H1 (cell line): ENCODE data around the gene ZNF582. TPM values are rescaled to one million over a fixed set of nuclear protein-coding genes. Genes with fewer than 3 reads are reported as not detected.

ENCODE experiments used
- CTCF ChIA-PET: fragments of 300-600 bp; sonication (Branson Sonifier 250); formaldehyde crosslinking; loops from one replicate; lab custom pipeline; 2021; ENCODE audit not compliant: partially characterized antibody; lab: Charles Lee
- POLR2A ChIA-PET: fragments of 300-600 bp; sonication (Branson Sonifier 250); formaldehyde crosslinking; loops from one replicate; lab custom pipeline; 2021; ENCODE audit warnings: inconsistent platforms; ENCODE audit not compliant: partially characterized antibody; lab: Charles Lee
- DNase-seq, 2 experiments: peaks; one replicate each; pipeline versions ENCODE4 v3.0.0 to v3.0.0-alpha.2; 2010 to 2022; ENCODE audit warnings: low spot score in 2 of 2, low read depth in 1 of 2, mixed read lengths in 1 of 2
- FAIRE-seq: peaks from 2 replicates; lab custom pipeline; 2011; peaks lifted over from hg19 to GRCh38; lab: Jason Lieb, UNC
- H2AFZ ChIP-seq: 2 replicates; pipeline ENCODE4 v1.8.1; 2012; ENCODE audit warnings: low read length, inconsistent platforms
- H2AK5ac ChIP-seq: 2 replicates; pipeline ENCODE4 v1.6.1; 2013; ENCODE audit warnings: low read depth, low read length
- H2BK120ac ChIP-seq: replicated peaks from 2 replicates; pipeline ENCODE3; 2013; ENCODE audit warnings: low read depth, low read length, inconsistent platforms
- H2BK12ac ChIP-seq: 2 replicates; pipeline ENCODE4 v1.6.1; 2013; ENCODE audit warnings: low read depth, low read length
- H2BK15ac ChIP-seq: 2 replicates; pipeline ENCODE4 v1.6.1; 2013; ENCODE audit warnings: low read length
- H2BK20ac ChIP-seq: 2 replicates; pipeline ENCODE4 v1.6.1; 2013; ENCODE audit warnings: low read length
- H2BK5ac ChIP-seq: 2 replicates; pipeline ENCODE4 v1.6.1; 2013; ENCODE audit warnings: low read depth, low read length
- H3K14ac ChIP-seq: 2 replicates; pipeline ENCODE4 v1.6.1; 2013; ENCODE audit warnings: inconsistent platforms; ENCODE audit not compliant: insufficient read length
- H3K18ac ChIP-seq: 2 replicates; pipeline ENCODE4 v1.6.1; 2013; ENCODE audit warnings: low read length; ENCODE audit errors: extremely low read depth
- H3K23ac ChIP-seq: 2 replicates; pipeline ENCODE4 v1.6.1; 2013; ENCODE audit warnings: inconsistent platforms; ENCODE audit not compliant: insufficient read length
- H3K23me2 ChIP-seq: 2 replicates; pipeline ENCODE4 v1.6.1; 2013; ENCODE audit warnings: low read depth, low read length
- H3K27ac ChIP-seq: 2 replicates; pipeline ENCODE4 v1.6.1; 2011; ENCODE audit warnings: low read depth, low read length, inconsistent platforms
- H3K27me3 ChIP-seq, 4 experiments: replicated peaks in 1 of 4; 1 replicate in 1 of 4; 2 replicates in 3 of 4; pipeline versions ENCODE4 v1.6.1 to v1.8.1; 2011 to 2013; ENCODE audit warnings: low read length in 3 of 4, mild to moderate bottlenecking in 3 of 4, inconsistent platforms in 2 of 4, mixed read lengths in 2 of 4, moderate library complexity in 1 of 4; ENCODE audit not compliant: control insufficient read depth in 3 of 4, insufficient read depth in 3 of 4; ENCODE audit errors: extremely low read depth in 1 of 4
- H3K36me3 ChIP-seq, 4 experiments: 2 replicates each; pipeline versions ENCODE4 v1.6.1 to v1.8.1; 2011 to 2013; ENCODE audit warnings: mild to moderate bottlenecking in 4 of 4, low read length in 3 of 4, moderate library complexity in 2 of 4, control low read depth in 1 of 4, inconsistent platforms in 1 of 4; ENCODE audit not compliant: insufficient read depth in 4 of 4, control insufficient read depth in 2 of 4
- H3K4ac ChIP-seq: replicated peaks from 2 replicates; pipeline ENCODE3; 2013; ENCODE audit warnings: low read length, low read depth, mixed read lengths, inconsistent platforms; ENCODE audit not compliant: insufficient read length
- H3K4me1 ChIP-seq, 4 experiments: replicated peaks in 1 of 4; 1 replicate in 1 of 4; 2 replicates in 3 of 4; pipeline versions ENCODE4 v1.6.1 to v1.8.1; 2011 to 2013; ENCODE audit warnings: low read length in 3 of 4, inconsistent platforms in 2 of 4, mixed read lengths in 1 of 4; ENCODE audit not compliant: insufficient read depth in 4 of 4, control insufficient read depth in 3 of 4
- H3K4me2 ChIP-seq, 2 experiments: 2 replicates each; pipeline versions ENCODE4 v1.6.1 to v1.8.1; 2011 to 2013; ENCODE audit warnings: low read depth in 2 of 2, low read length in 2 of 2, control low read depth in 1 of 2, inconsistent platforms in 1 of 2, mild to moderate bottlenecking in 1 of 2; ENCODE audit not compliant: insufficient read depth in 1 of 2
- H3K4me3 ChIP-seq, 4 experiments: fragments of 200-600, 300-600 bp in 1 of 4; sonication (generic), shearing (Covaris generic), sonication (Bioruptor Twin) in 1 of 4; 2 replicates each; pipeline versions ENCODE4 v1.5.1 to v1.8.1; 2011 to 2016; ENCODE audit warnings: low read length in 4 of 4, low read depth in 3 of 4, control low read depth in 2 of 4, inconsistent platforms in 2 of 4, mild to moderate bottlenecking in 2 of 4, mixed read lengths in 1 of 4, moderate library complexity in 1 of 4; ENCODE audit not compliant: insufficient read depth in 2 of 4; ENCODE audit errors: extremely low read depth in 1 of 4
- H3K56ac ChIP-seq: replicated peaks from 2 replicates; pipeline ENCODE3; 2013; ENCODE audit warnings: low read depth, mild to moderate bottlenecking, mixed read lengths, low read length, inconsistent platforms; ENCODE audit not compliant: insufficient read length
- H3K79me1 ChIP-seq: 2 replicates; pipeline ENCODE4 v1.6.1; 2013; ENCODE audit warnings: low read depth, low read length, control low read depth
- H3K79me2 ChIP-seq, 2 experiments: 2 replicates each; pipeline versions ENCODE4 v1.6.1 to v1.8.1; 2012 to 2013; ENCODE audit warnings: low read length in 2 of 2, mild to moderate bottlenecking in 2 of 2, inconsistent platforms in 1 of 2; ENCODE audit not compliant: insufficient read depth in 2 of 2, control insufficient read depth in 1 of 2
- H3K9ac ChIP-seq, 4 experiments: replicated peaks in 1 of 4; 1 replicate in 1 of 4; 2 replicates in 3 of 4; pipeline versions ENCODE4 v1.6.1 to v1.8.1; 2011 to 2013; ENCODE audit warnings: low read depth in 3 of 4, low read length in 3 of 4, control low read depth in 2 of 4, mild to moderate bottlenecking in 2 of 4, moderate library complexity in 2 of 4, inconsistent platforms in 1 of 4; ENCODE audit errors: extremely low read depth in 1 of 4
- H3K9me3 ChIP-seq, 2 experiments: 2 replicates each; pipeline versions ENCODE4 v1.6.1 to v1.8.1; 2012 to 2013; ENCODE audit warnings: mild to moderate bottlenecking in 2 of 2, moderate library complexity in 2 of 2, control low read depth in 1 of 2, inconsistent platforms in 1 of 2, low read depth in 1 of 2, low read length in 1 of 2, mixed read lengths in 1 of 2; ENCODE audit not compliant: insufficient read depth in 2 of 2
- H4K20me1 ChIP-seq, 2 experiments: replicated peaks in 1 of 2; 2 replicates each; pipeline versions ENCODE3 to v1.8.1; 2011 to 2013; ENCODE audit warnings: inconsistent platforms in 2 of 2, low read length in 2 of 2, mild to moderate bottlenecking in 1 of 2; ENCODE audit not compliant: insufficient read depth in 2 of 2, control insufficient read depth in 1 of 2
- H4K5ac ChIP-seq: 2 replicates; pipeline ENCODE4 v1.6.1; 2013; ENCODE audit warnings: low read length, low read depth, mixed read lengths, inconsistent platforms; ENCODE audit not compliant: insufficient read length
- H4K8ac ChIP-seq: 2 replicates; pipeline ENCODE4 v1.8.0; 2013; ENCODE audit warnings: mild to moderate bottlenecking, moderate library complexity, low read length, inconsistent platforms; ENCODE audit not compliant: insufficient read depth; ENCODE audit errors: extremely low read depth
- H4K91ac ChIP-seq: replicated peaks from 2 replicates; pipeline ENCODE3; 2013; ENCODE audit warnings: low read length, mixed read lengths, inconsistent platforms; ENCODE audit not compliant: insufficient read length
- GTF2F1 ChIP-seq: IDR thresholded peaks from 2 replicates; pipeline ENCODE4 v1.6.1; 2012; ENCODE audit warnings: low read depth, low read length, improper control_type of control experiment, borderline replicate concordance
- KDM4A ChIP-seq: IDR thresholded peaks from one replicate; pipeline ENCODE4 v1.7.1; 2012; ENCODE audit warnings: low read depth, mild to moderate bottlenecking, moderate library complexity, low read length, inconsistent platforms; ENCODE audit not compliant: severe bottlenecking
- WGBS, 2 experiments: shearing (Covaris generic) in 1 of 2; methylation state at CpG; one replicate each; pipeline versions ENCODE4 v1.1.6 to v1.1.7; 2013 to 2015; ENCODE audit warnings: low lambda C conversion rate in 2 of 2, mixed read lengths in 2 of 2, inconsistent platforms in 1 of 2, low coverage in 1 of 2, missing lambda C conversion rate in 1 of 2; ENCODE audit not compliant: insufficient replicate concordance in 2 of 2, insufficient coverage in 1 of 2, insufficient read length in 1 of 2; ENCODE audit errors: extremely low coverage in 1 of 2, missing lambda C conversion rate in 1 of 2; 5-methylcytosine and 5-hydroxymethylcytosine counted together
- polyA plus RNA-seq, 7 experiments: library from polyadenylated mRNA; depleted of rRNA in 3 of 7; stranded (reverse) in 5 of 7; unstranded in 2 of 7; fragments of >200 nt in 5 of 7; fragments of 200-250 nt in 2 of 7; gene quantifications; 1 replicate in 5 of 7; 2 replicates in 1 of 7; 4 replicates in 1 of 7; pipeline versions ENCODE4 v1.2.1 to v1.2.3, GENCODE V29; 2011 to 2013; ENCODE audit warnings: missing spikeins in 2 of 7, mixed read lengths in 2 of 7
- total RNA-seq: library from RNA; stranded (reverse); fragmentation: NEBNext Ultra II Directional; extraction: Animal tissue kit (Norgen Biotek cat#: 25700); gene quantifications from 2 replicates; pipeline ENCODE4 v1.2.1, GENCODE V29; 2021

ZNF582 gene
- total and polyA plus RNA-seq, 2 of the 8 experiments (the other 6 are each of a cell fraction or from before 2014, with no cell fraction given) = 3.8 to 5.8 TPM

DNA sequence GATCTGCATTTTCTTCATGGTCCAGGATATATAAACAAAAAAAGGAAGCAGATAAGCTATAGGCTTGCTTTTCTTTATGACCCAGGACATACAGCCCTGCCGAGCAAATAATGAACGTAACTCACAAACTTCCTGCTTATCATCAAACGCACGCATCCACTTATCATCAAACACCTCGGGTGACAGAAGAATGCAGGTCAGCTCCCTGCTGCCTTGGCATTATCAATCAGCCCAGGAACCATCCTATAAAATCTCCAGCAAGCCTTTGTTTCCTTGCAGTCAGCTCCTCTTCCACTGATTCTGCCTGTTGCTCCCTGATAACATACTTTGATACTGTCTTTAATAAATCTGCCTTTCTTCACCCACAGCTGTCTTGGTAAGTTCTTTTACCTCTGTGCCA lies 5.5 kb upstream of the ZNF582 start:
- Histone ChIP-seq H3K79me2 (no peaks in the 10 kb centered on the region), H2BK12ac (no peak overlapping the region), H3K56ac (no peak overlapping the region), H3K36me3 (peaks cover 2 to 9% (median 4%) of the 10 kb centered on the region in 4 experiments; a peak in 3 of 8 replicates), H3K23ac (no peak overlapping the region), H4K91ac (no peak overlapping the region), H3K4me3 (no peak overlapping the region), H2BK15ac (no peak overlapping the region), H4K8ac (no peak overlapping the region), H2BK5ac (no peak overlapping the region), H3K23me2 (peaks cover 2% of the 10 kb centered on the region; the same call in 1 of the 2 replicates), H2AK5ac (no peak overlapping the region), H3K14ac (no peak overlapping the region), H4K5ac (no peak overlapping the region), H2BK20ac (no peak overlapping the region), H3K27me3 (no peaks in the 10 kb centered on the region), H3K4ac (no peak overlapping the region), H3K79me1 (no peaks in the 10 kb centered on the region), H2AFZ (no peak overlapping the region), H4K20me1 (no peaks in the 10 kb centered on the region), H3K9ac (no peak overlapping the region), H2BK120ac (no peak overlapping the region), H3K18ac (no peak overlapping the region), H3K27ac (no peak overlapping the region), H3K9me3 (peaks cover 0 to 5% of the 10 kb centered on the region in 2 experiments; a peak in 1 of 4 replicates), H3K4me1 (no peaks in the 10 kb centered on the region), H3K4me2 (no peak overlapping the region)
- DNase-seq = no peak
- FAIRE-seq = no peak
- ChIA-PET POLR2A (interaction anchor here (2.0 kb wide), 2 partner anchors 30 to 79 kb away, joined by 6 to 7 read pairs; partner anchors contain the start of gene ZNF667), CTCF (interaction anchor here (0.7 to 2.2 kb wide), 6 partner anchors 13 to 700 kb away, joined by 3 to 10 read pairs (median 3); no protein-coding TSS in a partner anchor)
- WGBS, 2 experiments = 99% methylated on average over 5 of the region's 5 CpGs; no CpG with 5 or more reads in 1 of the 2 experiments
- TF ChIP-seq KDM4A = no peak
- TF ChIP-seq GTF2F1 = no peak
